Frontal cortex (tissue), 4 donors: ENCODE measurements around the gene NRG3. TPM values are rescaled to one million over a fixed set of nuclear protein-coding genes. Genes with fewer than 3 reads are reported as not detected.
"Not testable (repeated sequence)": the region's sequence is repeated elsewhere in the genome, so short reads cannot be mapped to it uniquely, and the experiment has no call there.

Experiments used
- DNase-seq, 2 donors: peaks; one replicate each; pipeline ENCODE4 v3.0.0; 2012; ENCODE audit warnings: low spot score in 2 of 2
- FAIRE-seq: peaks from 2 replicates; lab custom pipeline; 2012; peaks lifted over from hg19 to GRCh38; lab: Jason Lieb, UNC
- total RNA-seq: library from RNA; depleted of rRNA; stranded (reverse); fragments of >200 nt; gene quantifications from one replicate; pipeline ENCODE4 v1.2.3, GENCODE V29; 2014
- donor health status: control.
- donor health status: control.
- donor health status: control.

NRG3 gene
- total RNA-seq, 1 donor from 2014 or later: 12.2 TPM

DNA sequence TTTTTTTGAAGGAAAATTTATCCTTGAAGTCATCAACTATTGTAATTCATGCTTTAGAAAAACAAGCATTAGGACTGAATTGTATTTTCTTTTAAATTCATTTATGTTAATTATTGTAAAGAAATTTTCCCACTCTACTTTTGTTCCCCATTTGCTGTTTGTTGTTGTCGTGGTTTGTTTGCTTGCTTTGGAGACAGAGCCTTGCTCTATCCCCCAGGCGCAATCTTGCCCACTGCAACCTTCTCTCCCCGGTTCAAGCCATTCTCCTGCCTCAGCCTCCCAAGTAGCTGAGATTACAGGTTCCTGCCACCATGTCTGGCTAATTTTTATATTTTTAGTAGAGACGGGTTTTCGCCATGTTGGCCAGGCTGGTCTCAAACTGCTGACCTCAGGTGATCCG is 192.2 kb downstream of the NRG3 start:
- not testable (repeated sequence) for FAIRE-seq, DNase-seq

GRCh38 chr10:82068501-82068900 is 193.5 kb downstream of the NRG3 start:
- no peak for DNase-seq
- FAIRE-seq: no peak

GRCh38 chr10:82071231-82071630 is 196.2 kb downstream of the NRG3 start:
- no peak for FAIRE-seq
- no peak for DNase-seq

GRCh38 chr10:82072124-82072523 is 197.1 kb downstream of the NRG3 start:
- FAIRE-seq: no peak
- DNase-seq: no peak

GRCh38 chr10:82075605-82076004 is 200.6 kb downstream of the NRG3 start:
- FAIRE-seq (no peak), DNase-seq (no peak)

DNA sequence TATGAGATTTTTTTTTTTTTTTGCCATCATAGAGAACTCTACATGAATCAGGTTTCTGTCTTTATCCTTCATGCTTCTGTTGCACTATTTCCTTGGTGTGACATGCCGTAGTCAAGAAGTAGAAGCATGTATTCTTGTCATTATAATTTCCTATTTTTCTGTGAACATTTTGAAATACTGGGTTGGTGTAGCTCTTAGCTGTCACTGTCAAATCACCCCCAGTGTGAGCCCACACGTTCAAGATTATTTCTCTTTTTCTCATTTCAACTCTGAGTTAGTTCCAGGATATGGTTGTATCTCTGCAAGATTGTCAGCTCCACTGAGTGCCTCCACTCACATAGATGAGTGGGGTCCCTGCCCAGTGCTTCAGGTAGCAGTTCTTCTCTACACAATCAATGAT is 209.5 kb downstream of the NRG3 start:
- no peak for DNase-seq
- FAIRE-seq: no peak

DNA sequence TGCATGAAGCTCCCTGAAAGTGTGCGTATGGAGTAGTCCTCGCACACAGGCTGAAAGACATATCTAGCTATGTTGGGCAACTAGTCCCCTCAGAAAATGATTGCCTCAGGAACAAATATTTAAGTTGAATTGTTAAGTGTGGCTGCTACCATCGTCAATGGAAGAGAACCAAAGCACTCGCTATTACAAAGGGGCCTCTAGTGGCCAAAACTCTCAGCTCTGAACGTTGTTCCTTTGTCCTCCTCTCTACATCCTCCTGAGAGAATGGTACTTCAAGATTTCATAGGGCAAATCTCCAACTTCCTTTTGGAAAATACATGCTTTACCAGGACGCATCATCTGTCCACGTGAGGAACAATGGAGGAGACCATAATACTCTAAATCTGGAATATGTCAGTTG is 209.9 kb downstream of the NRG3 start:
- no peak for DNase-seq
- no peak for FAIRE-seq

GRCh38 chr10:82089327-82089726 is 214.3 kb downstream of the NRG3 start:
- peak in 1 of 2 donors; percentile 8 for DNase-seq
- FAIRE-seq: no peak

DNA sequence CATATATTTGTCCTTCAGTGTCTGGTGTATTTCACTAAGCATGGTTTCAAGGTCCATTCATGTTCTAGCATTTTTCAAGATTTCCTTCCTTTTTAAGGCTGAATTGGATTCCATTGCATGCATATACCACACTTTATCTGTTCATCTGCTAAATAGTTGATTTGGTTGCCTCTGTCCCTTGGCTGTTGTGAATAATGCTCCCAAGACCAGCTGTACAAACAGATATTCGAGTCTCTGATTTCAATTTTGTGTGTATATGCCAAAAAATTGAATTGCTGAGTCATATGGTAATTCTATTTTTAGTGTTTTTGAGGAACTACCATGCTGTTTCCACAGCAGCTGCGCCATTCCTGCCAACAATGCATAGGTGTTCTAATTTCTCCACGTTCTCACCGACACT is 216.4 kb downstream of the NRG3 start:
- no peak for FAIRE-seq
- no peak for DNase-seq

DNA sequence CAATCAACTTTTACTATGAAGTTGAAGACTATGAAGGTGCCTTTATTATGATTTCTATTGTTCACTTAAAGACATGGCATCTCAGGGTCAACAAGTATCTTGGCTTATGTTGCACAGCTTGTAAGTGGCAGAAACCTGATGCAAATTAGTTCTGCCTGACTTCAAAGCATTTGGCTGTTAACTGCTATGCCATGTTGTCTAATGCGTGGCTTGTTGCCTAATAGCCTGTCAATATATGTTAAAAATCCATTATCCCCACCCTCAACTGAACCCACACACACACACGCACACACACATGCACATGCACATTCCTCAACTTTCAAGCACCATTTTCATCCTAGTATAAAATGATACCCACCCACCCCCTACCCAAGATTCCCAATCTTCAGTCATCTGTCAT is 217.1 kb downstream of the NRG3 start:
- no peak for DNase-seq

DNA sequence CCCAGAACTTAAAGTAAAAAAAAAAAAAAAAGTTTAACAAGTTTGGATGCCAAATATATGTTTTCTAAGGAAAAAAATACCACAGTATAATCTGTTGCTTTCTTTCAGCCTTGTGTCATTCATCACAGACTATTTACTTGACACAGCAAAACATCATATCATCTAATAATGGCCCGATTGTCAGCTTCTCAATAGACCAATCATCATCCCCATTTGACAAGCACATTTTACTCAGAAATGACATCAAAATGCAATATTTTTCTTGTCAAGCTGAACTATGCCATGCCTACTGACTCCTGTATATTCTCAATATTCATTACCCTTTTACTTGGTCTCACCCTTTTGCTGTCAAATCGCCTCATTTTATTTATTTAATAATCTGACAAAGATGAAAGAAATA is 249.7 kb downstream of the NRG3 start:
- FAIRE-seq: no peak
- no peak for DNase-seq

More for the DNA sequence above, 217.1 kb downstream of the NRG3 start:
- no peak for FAIRE-seq

DNA sequence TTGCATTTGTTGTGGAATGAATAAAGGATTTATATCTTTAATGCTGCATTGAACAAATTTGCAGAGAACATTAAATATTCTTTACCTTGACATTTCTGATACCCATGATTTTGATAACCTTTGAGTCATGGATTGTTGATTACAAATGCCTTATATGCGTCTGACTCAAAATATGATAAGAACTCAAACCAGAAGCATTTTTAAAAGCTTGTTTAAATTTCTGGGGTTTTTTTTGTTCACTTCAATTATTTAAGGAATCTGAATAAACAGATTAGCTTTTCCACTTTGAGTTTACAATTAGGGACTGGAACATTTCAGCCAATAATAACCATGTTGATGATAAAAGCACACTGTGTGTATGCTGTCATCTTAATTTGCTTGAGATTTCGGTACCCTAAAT is 253.5 kb downstream of the NRG3 start:
- no peak for FAIRE-seq
- no peak for DNase-seq

DNA sequence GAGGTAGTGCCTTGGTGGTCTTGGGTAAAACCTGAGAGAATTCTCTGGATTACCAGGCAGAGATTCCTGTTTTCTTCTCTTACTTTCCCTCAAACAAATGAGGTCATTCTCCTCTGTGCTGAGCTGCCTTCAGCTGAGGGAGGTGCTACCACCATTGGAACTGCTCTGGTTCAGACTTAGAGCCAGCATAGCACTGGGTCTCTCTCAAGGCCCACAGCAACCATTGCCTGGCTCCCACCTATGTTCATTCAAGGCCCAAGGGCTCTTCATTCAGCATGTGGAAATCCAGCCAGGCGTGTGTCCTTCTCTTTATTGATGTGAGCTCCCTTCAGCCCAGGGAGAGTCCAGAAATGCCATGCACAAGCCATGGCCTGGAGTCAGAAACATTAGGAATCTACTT is 261.1 kb downstream of the NRG3 start:
- DNase-seq (no peak), FAIRE-seq (no peak)

- DNase-seq (no peak), FAIRE-seq (no peak)
Observed at GRCh38 chr10:82144153-82144552, 269.2 kb downstream of the NRG3 start.

DNA sequence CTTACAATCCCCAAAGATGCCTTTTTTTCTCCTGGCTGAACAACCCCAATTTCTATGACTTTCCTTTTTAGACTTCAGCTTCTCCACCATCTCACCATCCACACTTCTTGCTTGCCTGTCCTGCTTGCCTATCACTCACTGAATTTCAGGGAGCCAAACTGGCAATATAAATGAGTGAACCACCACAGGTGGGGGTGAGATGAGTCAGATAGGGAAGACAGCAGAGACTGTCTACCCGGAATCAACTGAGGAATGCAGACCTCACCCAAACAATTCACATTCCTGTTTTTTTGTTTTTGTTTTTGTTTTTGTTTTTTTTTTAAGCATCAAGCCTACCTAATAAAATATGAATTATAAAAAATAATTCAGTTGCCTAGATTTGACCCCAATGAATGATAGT is 273.8 kb downstream of the NRG3 start:
- FAIRE-seq: no peak
- no peak for DNase-seq

DNA sequence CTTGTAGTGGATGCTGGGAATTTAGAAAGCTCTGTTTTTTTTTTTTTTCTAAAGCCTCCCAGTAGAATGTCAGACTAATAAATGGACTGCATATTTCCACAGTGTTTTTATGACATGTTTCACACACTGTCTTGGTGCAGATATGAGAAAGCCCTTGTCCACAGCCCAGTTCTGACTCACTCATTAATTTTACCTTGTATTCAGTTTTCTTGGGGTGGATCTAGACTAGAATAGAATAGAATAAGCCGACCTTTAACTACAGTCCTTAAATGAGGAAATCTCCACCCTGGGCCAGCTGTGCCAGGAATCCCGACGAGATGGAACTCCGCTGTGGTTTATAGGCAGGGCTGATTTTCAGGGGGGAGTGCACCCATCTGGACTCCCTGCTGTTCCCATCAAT is 274.7 kb downstream of the NRG3 start:
- FAIRE-seq: no peak
- no peak for DNase-seq

DNA sequence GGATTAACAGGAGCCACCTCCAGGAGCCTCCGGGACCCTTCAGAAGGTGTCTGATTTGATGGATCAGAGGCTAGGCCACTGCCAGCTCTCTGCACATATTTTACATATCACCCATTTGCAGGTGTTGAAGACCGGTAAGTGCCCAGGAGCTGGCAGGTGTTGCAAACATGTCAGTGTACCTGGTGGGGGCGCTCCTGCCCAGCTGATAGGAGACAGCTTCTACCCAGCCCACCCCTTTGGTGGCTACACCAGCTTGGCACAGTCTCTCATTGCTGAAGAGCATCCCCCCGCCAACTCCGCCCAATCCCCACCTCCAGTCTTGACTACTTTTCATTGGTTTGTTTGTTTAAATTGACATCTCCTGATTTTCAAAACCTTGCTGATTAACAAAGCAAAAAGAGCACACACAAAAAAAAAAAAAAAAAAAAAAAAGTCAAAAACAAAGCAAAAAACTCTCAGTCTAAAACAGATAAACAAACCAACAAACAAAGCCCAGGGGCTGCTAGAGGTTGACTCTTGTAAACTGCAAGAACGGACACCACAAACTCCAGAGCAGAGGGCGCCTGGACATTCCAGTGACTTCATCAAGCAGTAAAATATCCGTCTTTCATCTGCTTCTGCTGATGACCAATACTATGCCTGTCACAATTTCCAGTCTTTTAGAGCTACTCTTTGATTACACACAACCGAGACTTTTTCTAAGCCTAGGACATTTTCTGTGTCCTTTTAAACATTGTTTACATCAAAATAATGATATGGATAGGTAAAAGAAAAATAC is 275.3 kb downstream of the NRG3 start:
- no peak for DNase-seq
- FAIRE-seq: no peak

DNA sequence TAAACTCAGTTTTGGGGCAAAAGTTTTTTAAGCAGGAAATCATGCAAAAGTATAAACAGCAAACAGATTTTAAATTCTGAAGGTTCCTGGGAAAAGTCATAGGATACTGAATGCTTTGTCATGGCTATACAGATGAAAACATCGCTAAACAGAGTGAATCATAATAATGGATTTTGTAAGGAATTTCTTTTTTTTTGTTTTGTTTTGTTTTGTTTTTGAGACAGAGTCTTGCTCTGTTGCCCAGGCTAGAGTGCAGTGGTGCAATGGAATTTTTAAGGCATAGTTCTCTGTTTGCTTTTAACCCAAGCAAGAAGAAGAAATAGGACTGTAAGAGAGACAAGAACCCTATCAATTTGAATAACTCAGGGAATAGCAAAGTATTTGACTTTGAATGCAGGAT is 285.3 kb downstream of the NRG3 start:
- DNase-seq (no peak), FAIRE-seq (no peak)

GRCh38 chr10:82161264-82161663 is 286.3 kb downstream of the NRG3 start:
- no peak for FAIRE-seq
- no peak for DNase-seq

DNA sequence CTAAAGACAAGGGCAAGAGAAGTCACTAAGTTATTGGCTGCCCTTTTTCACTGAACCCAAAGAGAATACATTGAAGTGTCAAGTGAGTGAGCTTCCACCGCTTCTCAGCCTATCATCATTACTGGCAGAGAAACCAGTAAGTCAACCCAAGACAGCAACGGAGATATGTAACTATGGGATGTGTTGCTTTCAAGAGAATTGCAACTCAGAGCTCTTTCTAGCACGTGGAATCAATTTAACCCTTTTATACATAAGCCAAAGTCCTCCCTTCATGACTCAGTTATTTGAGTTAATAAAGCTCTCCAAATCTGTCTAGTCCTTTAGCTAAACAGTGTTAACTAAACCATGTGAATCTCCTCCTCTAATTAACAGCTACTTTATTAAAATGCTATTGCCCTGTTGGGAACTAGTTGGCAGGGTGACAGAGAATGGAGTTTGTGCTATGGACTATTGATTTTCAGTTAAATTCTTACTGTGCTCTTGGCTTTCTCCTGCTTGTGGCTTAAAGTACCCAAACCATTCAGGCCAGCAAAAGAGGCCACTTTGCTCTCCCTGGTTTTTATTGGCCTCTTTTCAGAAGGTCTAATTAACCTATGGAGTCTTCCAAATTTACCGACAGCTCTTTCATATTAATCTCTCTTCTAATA is 287.7 kb downstream of the NRG3 start:
- no peak for FAIRE-seq
- DNase-seq: no peak

DNA sequence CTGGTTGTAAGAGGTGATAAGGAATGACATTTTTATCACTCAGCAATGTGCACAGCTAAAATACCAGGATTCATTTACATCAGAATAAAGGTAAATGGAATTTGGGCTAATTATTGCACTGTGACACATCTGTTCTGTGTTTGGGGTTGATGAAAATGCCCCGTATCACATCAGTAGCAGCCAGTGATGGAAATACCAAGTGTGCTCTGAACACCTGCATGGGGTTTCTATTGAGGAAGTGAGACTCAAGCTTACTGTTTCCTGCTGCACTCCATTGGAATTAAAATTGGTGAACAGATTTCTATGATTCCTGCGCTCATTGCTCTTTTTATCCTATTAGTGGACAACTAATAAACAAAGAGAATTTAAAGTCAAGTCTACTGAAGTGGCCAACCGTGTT is 296.9 kb downstream of the NRG3 start:
- no peak for DNase-seq
- no peak for FAIRE-seq

DNA sequence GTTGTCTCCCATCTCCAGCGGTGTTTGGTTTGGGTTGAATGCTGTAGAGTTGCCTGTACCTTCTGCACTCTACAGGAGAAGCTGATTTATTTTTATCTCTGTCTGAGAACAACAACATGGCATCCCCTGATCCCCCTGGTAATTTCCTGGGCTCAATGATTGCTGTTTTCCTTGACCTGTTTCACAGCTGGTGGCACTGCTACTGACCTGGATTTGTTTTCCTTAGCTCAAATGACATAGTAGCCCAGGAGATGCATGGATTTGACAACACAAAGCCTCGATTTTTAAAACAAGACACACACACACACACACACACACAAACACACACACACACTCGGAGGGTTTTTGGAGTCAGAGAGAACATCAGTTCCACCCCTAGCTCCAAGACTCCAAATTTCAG is 301.6 kb downstream of the NRG3 start:
- FAIRE-seq (no peak), DNase-seq (no peak)
